GM12874 (cell line): ENCODE data around the gene ABCF3.

Experiments
- CTCF ChIP-seq: IDR thresholded peaks from 2 replicates; pipeline ENCODE4 v1.5.1; 2011; ENCODE audit warnings: low read depth, mild to moderate bottlenecking, control low read depth, low read length, moderate library complexity; ENCODE audit not compliant: insufficient read depth

ABCF3 gene

GRCh38 chr3:184184546-184185230 is 1.3 kb upstream of the ABCF3 start:
- TF ChIP-seq CTCF: no peak

GRCh38 chr3:184185461-184186183 is 377 bp upstream of the ABCF3 start:
- TF ChIP-seq CTCF: no peak

- no peak for TF ChIP-seq CTCF
Measured at GRCh38 chr3:184186902-184187207, 856 bp downstream of the ABCF3 start.

GRCh38 chr3:184188080-184188479 is 2.1 kb downstream of the ABCF3 start:
- no peak for TF ChIP-seq CTCF

- TF ChIP-seq CTCF: no peak
Measured at GRCh38 chr3:184189421-184189820, 3.4 kb downstream of the ABCF3 start.

GRCh38 chr3:184192889-184193288 is 6.9 kb downstream of the ABCF3 start:
- TF ChIP-seq CTCF: no peak

GRCh38 chr3:184193991-184194539 is 8.1 kb downstream of the ABCF3 start:
- no peak for TF ChIP-seq CTCF
